Activated T-cell treated with anti-CD3 and anti-CD28 coated beads, Interleukin-2, amount 50 U/mL, for 1 hour (primary cell): ENCODE data around the gene TAF11L9.
"Not testable (repeated sequence)": the region's sequence is repeated elsewhere in the genome, so short reads cannot be mapped to it uniquely, and the experiment has no call there.

Experiments used
- DNase-seq: peaks from one replicate; pipeline ENCODE4 v3.0.0-alpha.2; 2020

TAF11L9 gene

DNA sequence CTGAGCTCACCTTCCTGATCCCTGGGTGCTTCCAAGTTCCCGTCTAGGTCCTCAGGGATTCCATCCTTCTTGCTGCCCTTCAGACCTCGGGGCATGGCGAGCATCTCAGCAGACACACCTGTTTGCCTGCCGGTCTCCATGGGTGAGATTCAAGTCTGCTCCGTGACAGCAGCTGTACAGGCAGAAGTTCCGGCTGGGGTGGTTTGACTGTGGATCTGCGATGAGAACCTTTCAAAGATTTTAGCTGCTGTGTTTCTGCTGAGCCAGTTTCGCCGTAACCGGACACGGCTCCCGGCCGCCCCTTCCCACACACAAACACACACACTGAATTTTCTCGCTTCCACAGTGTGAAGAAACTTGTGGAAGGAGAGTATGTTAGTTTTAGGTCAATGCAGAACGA lies at the start of gene TAF11L9:
Gene TAF11L9 (minus strand): TSS at position 140 of the 400 bp plus-strand sequence.
- DNase-seq: not testable (repeated sequence)

DNA sequence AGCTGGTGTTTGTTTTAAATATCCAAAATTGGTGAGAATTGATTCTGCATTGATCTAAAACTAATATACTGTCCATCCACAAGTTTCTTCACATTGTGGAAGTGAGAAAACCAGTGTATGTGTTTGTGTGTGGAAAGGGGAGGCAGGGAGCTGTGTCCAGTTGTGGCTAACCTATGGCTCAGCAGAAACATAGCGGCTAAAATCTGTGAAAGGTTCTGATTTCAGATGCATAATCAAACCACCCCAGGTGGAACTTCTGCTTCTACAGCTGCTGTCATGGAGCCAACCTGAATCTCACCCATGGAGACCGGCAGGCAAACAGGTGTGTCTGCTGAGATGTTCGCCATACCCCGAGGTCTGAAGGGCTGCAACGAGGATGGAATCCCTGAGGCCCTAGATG lies 40.0 kb upstream of the TAF11L9 start, which contains the start of gene TAF11L14:
Gene TAF11L14 (plus strand): TSS at position 301 of the 400 bp plus-strand sequence.
- DNase-seq: no peak

DNA sequence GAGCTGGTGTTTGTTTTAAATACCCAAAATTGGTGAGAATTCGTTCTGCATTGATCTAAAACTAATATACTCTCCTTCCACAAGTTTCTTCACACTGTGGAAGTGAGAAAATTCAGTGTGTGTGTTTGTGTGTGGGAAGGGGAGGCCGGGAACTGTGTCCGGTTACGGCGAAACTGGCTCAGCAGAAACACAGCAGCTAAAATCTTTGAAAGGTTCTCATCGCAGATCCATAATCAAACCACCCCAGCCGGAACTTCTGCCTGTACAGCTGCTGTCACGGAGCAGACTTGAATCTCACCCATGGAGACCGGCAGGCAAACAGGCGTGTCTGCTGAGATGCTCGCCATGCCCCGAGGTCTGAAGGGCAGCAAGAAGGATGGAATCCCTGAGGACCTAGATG lies 37.6 kb upstream of the TAF11L9 start, which contains the start of gene TAF11L13:
Gene TAF11L13 (plus strand): TSS at position 301 of the 400 bp plus-strand sequence.
- DNase-seq: not testable (repeated sequence)

- DNase-seq: no peak
Observed at GRCh38 chr5:17625686-17626085, 31.5 kb upstream of the TAF11L9 start.

DNA sequence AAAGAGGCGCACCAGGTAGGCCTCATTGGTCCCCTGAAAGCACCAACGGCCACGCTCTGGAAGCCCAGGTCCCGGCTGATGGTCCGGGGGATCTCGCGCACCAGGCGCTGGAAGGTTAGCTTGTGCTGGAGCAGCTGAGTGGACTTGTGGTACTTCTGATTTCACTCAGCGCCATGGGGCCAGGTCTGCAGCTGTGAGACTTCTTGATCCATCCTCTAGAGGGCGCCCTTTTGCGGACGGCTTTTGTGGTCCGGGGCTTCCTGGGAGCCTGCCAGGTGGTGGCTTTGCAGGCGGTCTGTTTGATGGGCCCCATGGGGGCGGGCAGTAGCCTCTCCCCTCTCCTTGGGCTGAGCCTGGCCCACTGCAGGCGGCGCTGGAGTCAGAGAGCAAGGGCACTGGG lies 26.4 kb upstream of the TAF11L9 start:
- DNase-seq: no peak

- DNase-seq: no peak
Observed at GRCh38 chr5:17619354-17619753, 25.2 kb upstream of the TAF11L9 start.

DNA sequence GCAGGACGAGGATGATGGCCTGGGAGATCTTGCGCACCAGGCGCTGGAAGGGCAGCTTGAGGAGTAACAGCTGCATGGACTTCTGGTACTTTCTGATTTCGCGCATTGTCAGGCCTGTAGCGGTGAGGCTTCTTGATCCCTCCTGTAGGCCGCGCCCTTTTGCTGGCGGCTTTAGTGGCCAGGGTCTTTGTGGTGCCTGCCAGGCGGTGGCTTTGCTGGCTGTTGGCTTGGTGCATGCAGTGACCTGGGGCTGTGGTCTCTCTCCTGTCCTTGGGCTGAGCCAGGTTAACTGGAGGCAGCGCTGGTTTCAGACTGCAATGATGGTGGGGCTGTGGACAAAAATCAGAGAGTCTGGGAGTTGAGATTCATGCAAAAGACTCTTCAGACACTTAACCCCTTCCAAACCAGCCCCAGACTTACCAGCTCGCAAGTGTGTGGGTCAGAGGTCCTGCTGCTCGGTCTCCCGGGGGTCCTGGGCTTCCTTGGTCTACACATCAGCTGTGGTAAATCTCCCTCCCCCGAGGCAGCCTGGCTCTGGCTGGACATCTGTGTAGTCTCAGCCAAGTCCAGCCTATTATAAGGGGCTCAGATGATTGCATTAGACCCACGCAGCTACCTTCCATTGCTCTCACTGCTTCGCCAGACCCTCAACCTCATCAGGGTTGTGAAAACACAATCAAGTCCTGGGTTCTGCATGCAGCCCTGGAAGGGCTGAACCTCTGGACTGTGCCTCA lies 20.8 kb upstream of the TAF11L9 start:
- DNase-seq: no peak

DNA sequence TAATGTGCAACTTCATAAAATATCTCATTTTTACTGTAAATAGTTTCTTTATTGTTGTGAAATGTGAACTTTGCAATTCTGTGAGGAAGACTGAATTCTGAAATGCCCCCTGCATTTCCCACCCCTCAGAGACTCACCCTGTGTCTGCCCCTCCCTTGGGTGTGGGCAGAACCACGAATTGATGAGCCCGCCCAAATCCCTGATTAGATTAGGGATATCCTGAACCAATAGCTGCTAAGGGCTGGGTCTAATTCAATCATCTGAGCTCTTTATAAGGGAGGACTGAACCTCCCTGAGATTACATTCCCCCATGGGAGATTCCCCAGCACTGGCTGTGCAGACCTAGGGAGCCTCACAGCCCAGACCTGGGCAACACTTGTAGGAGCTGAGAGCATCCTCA lies 15.9 kb upstream of the TAF11L9 start, which contains the start of gene TAF11L12:
Gene TAF11L12 (plus strand): TSS at position 301 of the 400 bp plus-strand sequence.
- not testable (repeated sequence) for DNase-seq

DNA sequence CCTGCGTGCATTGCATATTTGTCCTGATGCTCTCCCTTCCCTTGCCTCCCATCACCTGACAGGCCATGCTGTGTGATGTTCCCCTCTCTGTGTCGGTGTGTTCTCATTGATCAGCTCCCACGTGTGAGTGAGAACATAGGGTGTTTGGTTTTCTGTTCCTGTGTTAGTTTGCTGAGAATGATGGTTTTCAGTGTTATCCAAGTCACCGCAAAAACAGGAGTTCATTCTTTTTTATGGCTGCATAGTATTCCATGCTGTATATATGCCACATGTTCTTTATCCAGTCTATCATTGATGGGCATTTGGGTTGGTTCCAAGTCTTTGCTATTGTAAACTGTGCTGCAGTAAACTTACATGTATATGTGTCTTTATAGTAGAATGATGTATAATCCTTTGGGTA lies 13.3 kb upstream of the TAF11L9 start:
- not testable (repeated sequence) for DNase-seq

GRCh38 chr5:17604951-17605350 lies 10.8 kb upstream of the TAF11L9 start:
- no peak for DNase-seq

DNA sequence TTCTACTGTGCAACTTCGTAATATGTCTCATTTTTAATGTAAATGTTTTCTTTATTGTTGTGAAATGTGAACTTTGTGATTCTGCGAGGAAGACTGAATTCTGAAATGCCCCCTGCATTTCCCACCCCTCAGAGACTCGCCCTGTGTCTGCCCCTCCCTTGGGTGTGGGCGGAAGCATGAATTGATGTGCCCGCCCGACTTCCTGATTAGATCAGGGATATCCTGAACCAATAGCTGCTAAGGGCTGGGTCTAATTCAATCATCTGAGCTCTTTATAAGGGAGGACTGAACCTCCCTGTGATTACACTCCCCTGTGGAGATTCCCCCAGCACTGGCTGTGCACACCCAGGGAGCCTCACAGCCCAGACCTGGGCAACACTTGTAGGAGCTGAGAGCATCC lies 9.7 kb upstream of the TAF11L9 start, which contains the start of gene TAF11L11:
Gene TAF11L11 (plus strand): TSS at position 304 of the 400 bp plus-strand sequence.
- not testable (repeated sequence) for DNase-seq

GRCh38 chr5:17597728-17598127 lies 3.5 kb upstream of the TAF11L9 start, which contains the start of gene TAF11L10:
Gene TAF11L10 (minus strand): TSS chr5:17597828.
- not testable (repeated sequence) for DNase-seq

DNA sequence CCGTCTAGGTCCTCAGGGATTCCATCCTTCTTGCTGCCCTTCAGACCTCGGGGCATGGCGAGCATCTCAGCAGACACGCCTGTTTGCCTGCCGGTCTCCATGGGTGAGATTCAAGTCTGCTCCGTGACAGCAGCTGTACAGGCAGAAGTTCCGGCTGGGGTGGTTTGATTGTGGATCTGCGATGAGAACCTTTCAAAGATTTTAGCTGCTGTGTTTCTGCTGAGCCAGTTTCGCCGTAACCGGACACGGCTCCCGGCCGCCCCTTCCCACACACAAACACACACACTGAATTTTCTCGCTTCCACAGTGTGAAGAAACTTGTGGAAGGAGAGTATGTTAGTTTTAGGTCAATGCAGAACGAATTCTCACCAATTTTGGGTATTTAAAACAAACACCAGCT lies 3.3 kb downstream of the TAF11L9 start, which contains the start of gene TAF11L8:
Gene TAF11L8 (minus strand): TSS at position 101 of the 400 bp plus-strand sequence.
- not testable (repeated sequence) for DNase-seq

GRCh38 chr5:17585658-17586057 lies 8.5 kb downstream of the TAF11L9 start, which contains the start of gene TAF11L7:
Gene TAF11L7 (minus strand): TSS chr5:17585758.
- not testable (repeated sequence) for DNase-seq
